ENCODE measurements around the gene GRM2. TPM values are rescaled to one million over a fixed set of nuclear protein-coding genes. Genes with fewer than 3 reads are reported as not detected.

Gene GRM2
- total and polyA plus RNA-seq, 2 of the 8 experiments (the other 6 are each of a cell fraction or from before 2014, with no cell fraction given): 3.9 to 10.5 TPM

DNA sequence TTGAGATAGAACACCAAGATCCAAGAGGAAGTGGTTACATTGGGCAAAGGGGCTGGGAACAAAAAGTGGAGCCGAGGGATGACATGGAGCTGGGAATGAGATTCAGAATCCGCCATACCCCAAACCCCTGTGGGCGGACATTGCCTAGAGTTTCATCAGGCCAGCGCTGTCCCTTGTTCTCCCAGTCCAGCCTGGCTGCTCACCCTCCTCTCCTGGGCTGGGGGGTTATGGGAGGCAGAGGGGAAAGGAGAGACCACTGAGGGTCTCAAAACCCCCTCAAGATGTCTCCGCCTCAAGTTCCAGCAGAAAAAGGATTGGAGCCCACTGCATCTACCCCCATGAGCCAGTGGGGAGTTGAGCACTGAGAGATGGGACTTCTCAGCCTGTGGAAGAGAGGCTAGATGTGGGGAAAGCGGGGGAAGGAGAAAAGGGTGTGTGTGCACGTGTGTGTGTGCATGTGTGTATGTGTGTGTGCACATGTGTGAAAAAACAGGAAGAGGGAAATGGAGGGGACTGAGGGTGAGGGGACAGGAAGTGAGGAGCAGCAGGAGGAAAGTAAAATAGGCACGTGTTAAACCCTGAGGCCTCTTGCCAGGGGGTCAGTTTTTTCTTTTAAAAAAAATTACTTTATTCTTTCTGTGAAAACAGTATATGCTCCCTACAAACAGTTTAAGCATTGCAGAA lies 14.3 kb downstream of the GRM2 start:
- DNase-seq (ENCODE audit: low read depth in 1 of 2, low spot score in 2 of 2): no peak
- Histone ChIP-seq H4K5ac (ENCODE audit: insufficient read length, low read depth, low read length) (no peak overlapping the region), H3K23ac (ENCODE audit: insufficient read length) (no peak overlapping the region), H2AFZ (ENCODE audit: low read length) (no peak overlapping the region), H2BK15ac (ENCODE audit: low read length) (0 out of 2 replicates have a peak overlapping the region, but pooled peaks have one; percentile 61), H2BK12ac (ENCODE audit: low read depth, low read length) (peak overlapping the region; percentile 60; the same call in 1 of the 2 replicates), H3K79me2 (ENCODE audit: control insufficient read depth in 1 of 2, insufficient read depth in 2 of 2, low read length in 2 of 2) (no peaks in the 10 kb centered on the region), H3K14ac (ENCODE audit: insufficient read length) (no peak overlapping the region), H3K36me3 (ENCODE audit: control insufficient read depth in 2 of 4, insufficient read depth in 4 of 4, low read length in 3 of 4) (no peaks in the 10 kb centered on the region), H2BK20ac (ENCODE audit: low read length) (no peak overlapping the region), H4K20me1 (replicated peaks in 1 of 2; ENCODE audit: control insufficient read depth in 1 of 2, insufficient read depth in 2 of 2, low read length in 2 of 2) (peaks cover 0 to 3% of the 10 kb centered on the region in 2 experiments), H3K4ac (replicated peaks; ENCODE audit: insufficient read length, low read depth, low read length) (no peak overlapping the region), H3K27me3 (replicated peaks in 1 of 4; ENCODE audit: control insufficient read depth in 3 of 4, extremely low read depth in 1 of 4, insufficient read depth in 3 of 4, low read length in 3 of 4) (no peaks in the 10 kb centered on the region), H2BK120ac (replicated peaks; ENCODE audit: low read depth, low read length) (no peak overlapping the region), H3K4me3 (ENCODE audit: extremely low read depth in 1 of 4, insufficient read depth in 2 of 4, low read depth in 3 of 4, low read length in 4 of 4) (no peak overlapping the region), H3K4me2 (ENCODE audit: insufficient read depth in 1 of 2, low read depth in 2 of 2, low read length in 2 of 2) (no peak overlapping the region), H3K4me1 (replicated peaks in 1 of 4; ENCODE audit: control insufficient read depth in 3 of 4, insufficient read depth in 4 of 4, low read length in 3 of 4) (no peaks in the 10 kb centered on the region; a peak in 1 of 7 replicates), H3K18ac (ENCODE audit: extremely low read depth, low read length) (no peak overlapping the region), H4K8ac (ENCODE audit: extremely low read depth, insufficient read depth, low read length) (no peak overlapping the region), H3K27ac (ENCODE audit: low read depth, low read length) (no peak overlapping the region), H3K9ac (replicated peaks in 1 of 4; ENCODE audit: extremely low read depth in 1 of 4, low read depth in 3 of 4, low read length in 3 of 4) (no peak overlapping the region), H4K91ac (replicated peaks; ENCODE audit: insufficient read length, low read length) (no peak overlapping the region), H2BK5ac (ENCODE audit: low read depth, low read length) (peak overlapping the region; percentile 52; the same call in 1 of the 2 replicates), H3K56ac (replicated peaks; ENCODE audit: insufficient read length, low read depth, low read length) (no peak overlapping the region), H3K23me2 (ENCODE audit: low read depth, low read length) (peaks cover 2% of the 10 kb centered on the region; the same call in 1 of the 2 replicates), H3K9me3 (ENCODE audit: insufficient read depth in 2 of 2, low read depth in 1 of 2, low read length in 1 of 2) (no peaks in the 10 kb centered on the region), H3K79me1 (ENCODE audit: low read depth, low read length) (no peaks in the 10 kb centered on the region), H2AK5ac (ENCODE audit: low read depth, low read length) (no peak overlapping the region)
- POLR2A ChIA-PET (ENCODE audit: partially characterized antibody): interaction anchor here (0.7 to 1.2 kb wide), 2 partner anchors 13 to 275 kb away, joined by 3 read pairs; partner anchors contain the start of gene RPL29
- TF ChIP-seq E2F6 (IDR thresholded peaks at IDR 0.05): no peak
- no peak for TF ChIP-seq YY1 (IDR thresholded peaks at IDR 0.05; ENCODE audit: low read depth, low read length)
- no peak for TF ChIP-seq SP1 (IDR thresholded peaks at IDR 0.05; ENCODE audit: low read depth, low read length)
- no peak for TF ChIP-seq HDAC6 (IDR thresholded peaks at IDR 0.05; ENCODE audit: low read depth, low read length)
- TF ChIP-seq POU5F1 (IDR thresholded peaks at IDR 0.05; ENCODE audit: low read depth, low read length): no peak
- TF ChIP-seq NANOG (IDR thresholded peaks at IDR 0.05; ENCODE audit: insufficient read depth, low read depth, low read length, poor library complexity, severe bottlenecking): no peak
- no peak for TF ChIP-seq TEAD4 (IDR thresholded peaks at IDR 0.05; ENCODE audit: low read depth, low read length)
- TF ChIP-seq SUZ12 (IDR thresholded peaks at IDR 0.05; ENCODE audit: low read length): no peak
- TF ChIP-seq BRCA1 (IDR thresholded peaks at IDR 0.05; ENCODE audit: low read depth, low read length): no peak
- no peak for TF ChIP-seq RFX5 (IDR thresholded peaks at IDR 0.05; ENCODE audit: borderline replicate concordance, low read depth, low read length)
- TF ChIP-seq FOSL1 (IDR thresholded peaks at IDR 0.05; ENCODE audit: insufficient read depth, low read depth, low read length): no peak
- FAIRE-seq: no peak
- 78% methylated on average over 8 of the region's 8 CpGs; no CpG with 5 or more reads in 1 of the 2 experiments for WGBS, 2 experiments (ENCODE audit: extremely low coverage in 1 of 2, insufficient coverage in 1 of 2, insufficient read length in 1 of 2, insufficient replicate concordance in 2 of 2, low coverage in 1 of 2, low lambda C conversion rate in 2 of 2, missing lambda C conversion rate in 1 of 2)
- CTCF ChIA-PET (ENCODE audit: partially characterized antibody): interaction anchor here (1.0 to 4.4 kb wide), 10 partner anchors 12 to 162 kb away, joined by 3 to 108 read pairs (median 8); partner anchors contain the start of gene GRM2

Measured in H1 (cell line).